GM21717 (cell line): ENCODE results near the gene SCN2B.
"Not testable (repeated sequence)": the region's sequence is repeated elsewhere in the genome, so short reads cannot be mapped to it uniquely, and the experiment has no call there.

ENCODE experiments used
- ATAC-seq: cut with Tn5 transposase; IDR thresholded peaks from one replicate; pipeline ENCODE4 v1.9.1; 2021; ENCODE audit warnings: mild to moderate bottlenecking, moderate library complexity; ENCODE audit not compliant: unreplicated experiment

The SCN2B gene

GRCh38 chr11:118207079-118207478, 30.6 kb upstream of the SCN2B start:
- ATAC-seq, result no peak

DNA sequence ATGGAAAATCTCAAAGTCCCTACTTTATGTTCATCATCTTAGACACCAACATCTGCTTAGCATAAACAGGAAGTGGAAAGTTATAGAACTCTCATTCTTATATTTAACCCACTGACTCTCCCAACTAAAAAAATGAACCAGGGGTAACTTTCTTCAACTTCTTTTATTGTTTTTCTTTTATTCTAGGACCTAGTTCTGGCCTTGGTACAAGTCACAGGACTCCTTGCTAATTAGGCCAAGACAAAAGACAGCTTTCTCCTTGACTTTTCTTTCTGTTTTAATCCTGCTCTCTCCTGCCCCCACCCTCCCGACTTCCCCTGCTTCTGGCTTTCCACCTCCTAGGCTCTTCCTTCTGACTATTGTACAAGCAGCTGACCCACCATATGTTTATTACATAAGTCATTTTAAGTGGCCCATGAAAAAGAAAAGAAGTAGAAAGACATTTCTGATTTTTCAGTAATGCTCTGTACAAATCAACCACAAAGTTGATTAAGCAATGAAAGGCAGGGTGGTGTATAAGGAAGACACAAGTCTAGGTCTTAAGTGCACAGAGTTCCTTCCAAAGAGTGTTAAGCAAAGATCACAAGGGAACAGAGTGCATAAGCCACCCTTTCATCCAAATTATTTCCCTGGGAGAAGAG, 30.1 kb upstream of the SCN2B start:
- no peak for ATAC-seq

DNA sequence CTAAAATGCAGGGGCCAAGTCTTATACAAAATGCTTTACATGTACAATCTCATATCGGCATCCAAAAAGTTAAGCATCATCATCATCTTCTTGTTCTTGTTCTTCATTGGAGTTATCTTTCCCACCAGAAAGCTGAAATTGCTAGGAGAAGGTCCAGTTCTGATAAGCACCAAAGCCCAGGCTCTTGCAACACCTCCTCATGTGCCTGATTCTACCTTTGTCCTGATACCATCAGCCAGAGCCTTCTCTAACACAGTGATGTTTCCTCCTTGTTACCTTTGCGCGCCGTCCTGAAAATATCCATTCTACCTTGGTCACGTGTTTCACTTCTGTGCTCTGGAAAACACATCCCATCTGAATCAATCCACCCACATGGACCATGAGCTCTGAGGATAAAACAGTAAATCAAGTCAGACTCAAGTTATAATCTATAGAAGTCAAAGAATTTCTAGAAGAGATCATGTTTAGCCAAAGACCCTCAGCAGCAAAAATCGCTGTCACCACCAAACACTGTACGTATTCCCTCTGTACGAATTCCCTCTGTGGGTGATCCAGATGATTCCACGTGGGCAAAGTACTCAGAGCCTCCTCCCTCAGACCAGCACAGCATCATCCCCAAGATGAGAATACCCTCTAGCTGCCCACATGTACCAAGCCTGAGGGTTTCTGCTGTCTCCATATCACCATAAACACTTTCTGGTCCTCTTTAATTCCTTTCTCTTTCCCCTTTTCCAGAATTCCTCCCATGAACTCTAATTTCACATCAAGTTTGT, 29.4 kb upstream of the SCN2B start:
- no peak for ATAC-seq

GRCh38 chr11:118202599-118203422, 26.4 kb upstream of the SCN2B start:
- no peak for ATAC-seq

DNA sequence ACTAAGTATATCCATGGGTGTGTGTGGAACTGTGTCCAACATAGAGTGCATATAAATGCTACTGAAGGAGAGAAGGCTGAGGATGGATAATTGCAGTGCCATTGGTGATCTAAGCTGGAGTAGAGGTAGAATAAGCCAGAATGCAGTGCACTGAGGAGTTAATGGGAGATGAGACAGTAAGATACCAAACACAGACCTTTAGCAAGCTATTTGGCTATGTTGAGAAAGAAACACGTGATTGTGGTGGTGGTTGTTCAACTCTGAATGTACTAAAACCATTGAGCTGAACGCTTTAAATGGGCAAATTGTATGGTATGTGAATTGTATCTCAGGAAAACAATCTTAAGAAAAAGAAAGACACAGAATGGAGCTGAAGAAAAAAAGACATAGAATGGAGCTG, 25.5 kb upstream of the SCN2B start:
- no peak for ATAC-seq

- no peak for ATAC-seq
Measured at GRCh38 chr11:118200901-118201680, 24.7 kb upstream of the SCN2B start.

DNA sequence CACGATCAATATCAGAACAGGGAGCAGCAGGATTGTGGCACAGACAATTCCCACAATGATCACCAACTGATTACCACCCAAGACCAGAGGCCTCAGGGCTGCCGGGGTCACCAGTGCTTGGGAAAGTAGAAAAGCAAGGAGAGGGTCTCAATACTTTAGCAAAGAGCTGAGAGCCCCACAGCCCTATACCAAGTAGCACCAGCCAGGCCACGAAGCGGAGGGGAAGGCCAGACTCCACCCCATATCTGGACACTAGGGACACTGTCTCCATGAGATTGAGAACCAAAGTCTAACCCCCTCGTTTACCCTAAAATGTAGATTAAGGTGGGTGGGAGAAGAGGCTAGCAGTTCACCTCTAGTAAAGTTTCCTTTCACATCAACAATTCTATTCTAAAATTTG, 24.1 kb upstream of the SCN2B start:
- no peak for ATAC-seq

GRCh38 chr11:118199135-118199534, 22.7 kb upstream of the SCN2B start:
- no peak for ATAC-seq

- ATAC-seq, result peak; percentile 66
Measured at GRCh38 chr11:118198370-118198769, 21.9 kb upstream of the SCN2B start.

GRCh38 chr11:118194835-118195627, 18.6 kb upstream of the SCN2B start:
- ATAC-seq, result no peak

GRCh38 chr11:118193910-118194566, 17.6 kb upstream of the SCN2B start:
- ATAC-seq, result no peak

DNA sequence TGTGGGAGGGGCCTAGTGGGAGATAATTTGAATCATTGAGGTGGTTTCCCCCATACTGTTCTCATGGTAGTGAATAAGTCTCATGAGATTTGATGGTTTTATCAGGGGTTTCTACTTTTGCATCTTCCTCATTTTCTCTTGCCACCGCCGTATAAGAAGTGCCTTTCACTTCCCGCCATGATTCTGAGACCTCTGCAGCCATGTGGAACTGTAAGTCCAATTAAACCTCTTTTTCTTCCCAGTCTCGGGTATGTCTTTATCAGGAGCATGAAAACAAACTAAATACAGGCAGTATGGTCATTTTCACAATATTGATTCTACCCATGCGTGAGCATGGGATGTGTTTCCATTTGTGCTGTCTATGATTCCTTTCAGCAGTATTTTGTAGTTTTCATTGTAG, 16.4 kb upstream of the SCN2B start:
- ATAC-seq, result not testable (repeated sequence)

DNA sequence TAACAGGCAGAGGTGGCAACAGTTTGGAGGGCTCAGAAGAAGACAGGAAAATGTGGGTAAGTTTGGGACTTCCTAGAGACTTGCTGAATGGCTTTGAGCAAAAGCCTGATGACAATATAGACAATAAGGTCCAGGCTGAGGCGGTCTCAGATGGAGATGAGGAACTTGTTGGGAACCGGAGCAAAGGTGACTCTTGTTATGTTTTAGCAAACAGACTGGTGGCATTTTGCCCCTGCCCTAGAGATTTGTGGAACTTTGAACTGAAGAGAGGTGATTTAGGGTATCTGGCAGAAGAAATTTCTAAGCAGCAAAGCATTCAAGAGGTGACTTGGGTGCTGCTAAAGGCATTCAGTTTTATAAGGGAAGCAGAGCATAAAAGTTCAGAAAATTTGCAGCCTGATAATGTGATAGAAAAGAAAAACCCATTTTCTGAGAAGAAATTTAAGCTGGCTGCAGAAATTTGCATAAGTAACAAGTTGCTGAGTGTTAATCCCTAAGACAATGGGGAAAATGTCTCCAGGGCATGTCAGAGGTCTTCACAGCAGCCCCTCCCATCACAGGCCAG, 14.6 kb upstream of the SCN2B start:
- not testable (repeated sequence) for ATAC-seq

DNA sequence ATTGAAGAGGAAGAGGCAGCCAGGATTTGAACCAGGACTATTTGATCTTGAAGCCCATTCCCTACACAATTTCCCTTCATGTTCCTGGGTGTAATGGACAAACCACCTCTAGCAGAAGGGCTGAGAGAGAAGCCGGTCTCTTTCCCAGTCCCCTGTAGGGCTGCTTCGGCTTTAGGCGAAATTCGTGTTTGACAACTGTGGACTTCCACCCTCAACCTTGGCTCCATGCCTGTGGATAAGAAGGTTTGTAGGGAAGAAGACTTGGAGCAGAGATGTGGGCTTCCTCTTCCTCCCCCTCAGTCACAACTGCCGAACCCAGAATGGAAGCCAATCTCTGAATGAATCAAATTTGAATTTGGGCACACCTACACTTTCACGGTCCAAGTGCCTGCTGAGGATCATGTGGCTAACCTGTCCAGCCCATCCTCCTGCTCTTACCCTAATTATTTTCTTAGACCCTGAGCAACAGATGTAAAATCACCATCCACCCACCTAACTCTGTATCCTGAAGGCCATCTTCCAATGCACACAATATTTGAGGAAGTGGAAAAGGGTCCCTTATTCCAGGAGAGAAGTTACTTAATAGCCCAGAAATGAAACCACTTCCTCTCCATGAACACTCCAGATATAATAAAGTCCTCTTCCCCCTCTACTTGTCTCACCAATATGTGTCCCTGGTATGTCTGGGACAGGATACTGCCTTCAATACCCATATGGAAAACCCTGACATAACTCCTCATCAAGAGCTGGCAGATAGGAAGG, 10.1 kb upstream of the SCN2B start:
- ATAC-seq, result no peak

DNA sequence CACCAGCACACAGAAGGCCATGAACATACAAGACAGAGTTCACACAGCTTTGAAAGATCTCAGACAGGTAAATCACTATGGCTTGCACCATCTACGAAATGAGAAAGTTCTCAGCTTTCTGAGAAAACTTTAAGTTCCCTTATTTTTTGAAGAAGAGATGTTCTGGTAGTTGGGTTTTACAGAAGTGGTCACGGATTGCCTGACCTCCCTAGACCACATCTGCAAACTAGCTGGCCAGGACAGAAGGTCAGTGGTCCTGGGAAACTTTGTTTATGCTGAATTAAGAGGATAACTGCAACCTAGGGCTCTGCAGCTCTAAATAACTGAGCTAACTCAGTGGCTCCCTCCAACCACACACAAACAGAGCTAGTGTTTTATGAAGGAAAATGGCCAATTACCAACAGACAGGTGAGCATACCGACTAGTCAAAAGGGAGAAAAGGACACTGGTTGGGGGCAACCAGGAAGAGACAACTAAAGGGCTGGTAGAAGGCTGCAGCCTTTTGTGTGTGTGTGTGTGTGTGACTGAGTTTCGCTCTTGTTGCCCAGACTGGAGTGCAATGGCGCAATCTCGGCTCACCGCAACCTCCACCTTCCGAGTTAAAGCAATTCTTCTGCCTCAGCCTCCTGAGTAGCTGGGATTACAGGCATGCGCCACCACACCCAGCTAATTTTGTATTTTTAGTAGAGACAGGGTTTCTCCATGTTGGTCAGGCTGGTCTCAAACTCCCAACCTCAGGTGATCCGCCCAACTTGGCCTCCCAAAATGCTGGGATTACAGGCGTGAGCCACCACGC, 8.5 kb upstream of the SCN2B start:
- no peak for ATAC-seq

- ATAC-seq, result not testable (repeated sequence)
Measured at GRCh38 chr11:118183691-118184090, 7.3 kb upstream of the SCN2B start.

DNA sequence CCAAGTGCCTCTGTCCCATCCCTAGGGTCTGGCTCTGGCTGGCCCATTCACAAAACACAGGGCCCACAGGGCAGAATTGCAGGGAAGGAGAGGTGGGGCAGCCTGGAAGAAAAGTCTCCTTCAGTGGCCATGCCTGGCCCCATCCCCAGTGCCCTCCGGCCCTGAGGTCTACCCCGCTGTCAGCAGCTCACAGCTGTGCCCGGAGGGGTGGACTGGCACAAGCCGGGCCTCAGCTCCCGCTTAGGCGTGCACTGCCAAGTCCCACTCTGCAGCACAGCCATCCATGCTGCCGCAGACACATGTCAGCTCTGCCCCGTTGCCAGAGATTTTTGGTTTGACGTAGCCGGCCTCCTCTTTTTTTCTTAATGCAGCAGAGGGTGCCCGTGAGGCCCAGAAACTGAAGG, 3.9 kb upstream of the SCN2B start:
- no peak for ATAC-seq

GRCh38 chr11:118176778-118177134, 317 bp upstream of the SCN2B start:
- no peak for ATAC-seq
